Suppressor macrophage treated with lipopolysaccharide for 1 hour (primary cell): Measurements from ENCODE around the gene VAPA.
A peak's percentile ranks its signal among the peaks of the same experiment; 100 is the strongest.

Experiments used
- DNase-seq, 3 donors: peaks; one replicate each; pipeline ENCODE4 v3.0.0-alpha.2; 2020 to 2022

Gene VAPA

DNA sequence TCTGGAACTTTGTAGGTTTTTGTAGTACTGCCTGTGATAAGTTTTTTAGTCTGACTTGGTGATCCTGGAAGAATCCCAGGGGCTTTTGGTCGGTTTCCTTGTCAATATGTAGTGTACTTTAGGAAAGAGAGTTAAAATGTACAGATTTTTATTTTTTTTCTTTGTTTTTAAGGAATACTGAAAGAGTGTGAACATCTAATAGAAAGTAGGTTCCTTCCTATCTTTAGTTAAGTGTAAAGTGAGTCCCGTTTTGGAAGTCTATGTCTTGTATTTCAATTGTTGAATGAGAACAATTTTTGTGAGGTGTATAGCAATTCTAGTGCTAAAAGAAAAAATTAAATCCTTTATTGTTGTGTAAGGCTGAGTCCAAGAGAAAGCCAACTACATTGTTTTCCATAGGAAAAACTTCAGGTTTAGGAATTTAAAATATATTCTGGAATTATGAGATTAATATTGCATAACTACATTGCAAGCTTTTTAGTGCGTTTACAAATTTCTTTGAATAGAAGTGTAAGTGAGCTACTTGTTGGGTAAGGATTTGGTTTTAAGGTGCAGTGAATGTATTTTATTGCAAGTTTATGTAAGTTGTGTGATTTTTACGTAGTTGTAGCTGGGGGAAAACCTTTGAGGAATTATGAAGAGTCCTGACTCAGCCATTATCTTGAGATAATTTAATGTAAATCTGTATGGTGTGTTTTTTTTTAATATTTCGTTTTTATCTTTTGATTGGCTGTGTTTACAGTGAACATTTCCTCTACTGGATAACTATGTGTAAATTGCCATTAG, 1.7 kb downstream of the VAPA start:
- DNase-seq, result no peak

DNA sequence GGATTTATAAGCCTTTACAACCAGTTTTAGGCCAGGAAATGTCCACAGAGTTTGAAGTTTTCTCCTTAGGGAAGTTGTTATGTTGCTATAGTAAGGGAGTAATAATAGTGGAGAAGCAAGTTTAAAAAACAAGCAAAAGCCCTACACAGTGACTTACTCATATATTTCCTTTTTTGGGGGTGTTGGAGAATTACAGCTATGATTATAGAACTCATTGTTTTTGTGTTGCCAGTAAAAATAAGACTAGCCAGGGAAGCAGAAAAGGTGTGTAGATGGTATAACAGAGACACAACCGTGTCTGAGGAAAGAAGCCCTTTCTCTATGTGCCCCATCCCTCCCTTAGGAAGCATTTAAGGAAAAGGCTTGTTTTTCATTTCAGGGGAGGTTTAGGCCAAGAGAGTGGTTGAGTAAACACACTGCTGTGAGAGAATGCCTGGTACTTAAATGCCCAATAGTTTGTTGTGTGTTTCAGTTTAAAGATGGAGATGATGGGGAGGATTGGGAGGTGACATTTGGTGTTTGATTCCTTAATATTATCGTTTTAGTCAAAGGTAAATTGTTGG, 2.3 kb downstream of the VAPA start:
- DNase-seq, result peak in 2 of 3 donors; percentile 54 to 64

DNA sequence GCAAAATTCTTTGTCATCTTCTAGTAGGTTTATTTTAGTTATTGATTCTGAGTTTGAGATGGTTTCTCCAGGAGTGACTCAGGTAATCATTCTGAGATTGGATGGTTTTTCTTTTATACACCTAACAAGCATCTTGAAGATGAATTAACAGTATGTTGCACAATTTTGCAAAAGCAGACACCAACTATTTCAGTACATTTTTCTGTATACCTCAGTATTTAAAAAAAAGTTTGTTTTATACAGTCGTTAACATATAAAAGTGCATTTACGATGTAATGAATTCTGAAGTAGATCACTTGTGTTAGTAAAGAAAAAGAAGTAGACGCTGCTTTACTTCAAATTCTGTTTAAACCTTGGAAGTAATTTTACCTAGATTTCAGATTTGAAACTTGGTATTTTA, 3.0 kb downstream of the VAPA start:
- no peak for DNase-seq

DNA sequence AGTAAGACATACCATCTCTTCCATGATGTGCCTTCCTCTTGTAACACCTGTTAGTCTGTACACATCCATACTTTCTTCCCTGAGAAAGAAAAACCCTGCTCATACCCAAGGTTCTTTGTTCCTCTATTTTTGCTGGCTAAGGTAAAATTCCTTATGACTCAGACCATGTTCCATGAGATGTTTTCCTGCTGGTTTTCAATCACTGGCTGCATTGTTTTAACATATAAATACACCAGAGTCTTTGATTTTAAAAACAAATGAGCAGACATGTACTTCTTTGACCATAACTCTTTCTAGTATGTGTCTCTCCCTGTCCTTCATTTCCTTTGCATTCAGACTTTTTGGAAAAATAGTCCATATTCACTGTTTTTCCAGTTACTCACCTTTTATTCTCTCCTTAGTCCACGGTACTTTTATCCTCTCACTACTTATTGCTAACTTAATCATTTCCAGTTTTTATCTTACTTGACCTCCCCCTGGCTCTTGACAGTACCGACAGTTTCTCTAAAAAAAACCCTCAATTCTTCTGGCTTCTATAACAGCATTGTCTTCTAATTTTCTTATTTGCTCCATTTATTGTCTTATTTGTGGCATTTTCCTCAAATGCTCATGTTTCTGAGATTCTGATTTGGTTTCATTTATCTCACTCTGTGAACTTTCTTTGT, 4.3 kb downstream of the VAPA start:
- DNase-seq, result peak; percentile 26 to 49 (median 45)

DNA sequence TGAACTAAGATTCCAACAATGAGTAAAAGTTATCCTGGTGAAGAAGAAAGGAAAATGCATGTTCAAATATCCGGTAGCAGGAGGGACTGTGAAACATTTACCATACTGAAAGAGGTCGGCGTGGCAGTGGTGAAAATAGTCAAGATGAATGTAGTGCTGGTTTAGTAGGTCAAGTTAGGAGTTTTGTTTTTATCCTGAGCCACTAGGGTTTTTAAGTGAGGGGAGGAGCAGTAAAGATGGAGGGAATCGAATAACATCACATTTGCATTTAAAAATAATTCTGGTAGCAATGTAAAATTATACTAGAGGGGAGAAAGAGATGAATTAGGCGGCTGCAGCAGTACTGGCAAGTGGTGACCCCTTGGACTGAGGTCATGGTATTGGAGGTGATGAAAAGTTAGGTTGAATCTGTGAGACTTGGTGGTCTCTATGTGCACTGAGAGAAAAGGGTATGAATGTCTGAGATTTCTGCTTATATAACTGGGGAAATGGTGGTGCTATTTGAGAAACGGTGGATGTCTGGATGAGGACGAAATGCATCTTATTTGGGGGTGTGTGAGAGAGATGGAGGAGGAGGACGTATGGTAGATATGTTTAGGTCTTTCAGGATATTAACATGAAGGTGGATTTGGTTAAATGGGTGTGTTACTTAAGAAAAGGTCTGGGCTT, 5.9 kb downstream of the VAPA start:
- DNase-seq, result no peak

DNA sequence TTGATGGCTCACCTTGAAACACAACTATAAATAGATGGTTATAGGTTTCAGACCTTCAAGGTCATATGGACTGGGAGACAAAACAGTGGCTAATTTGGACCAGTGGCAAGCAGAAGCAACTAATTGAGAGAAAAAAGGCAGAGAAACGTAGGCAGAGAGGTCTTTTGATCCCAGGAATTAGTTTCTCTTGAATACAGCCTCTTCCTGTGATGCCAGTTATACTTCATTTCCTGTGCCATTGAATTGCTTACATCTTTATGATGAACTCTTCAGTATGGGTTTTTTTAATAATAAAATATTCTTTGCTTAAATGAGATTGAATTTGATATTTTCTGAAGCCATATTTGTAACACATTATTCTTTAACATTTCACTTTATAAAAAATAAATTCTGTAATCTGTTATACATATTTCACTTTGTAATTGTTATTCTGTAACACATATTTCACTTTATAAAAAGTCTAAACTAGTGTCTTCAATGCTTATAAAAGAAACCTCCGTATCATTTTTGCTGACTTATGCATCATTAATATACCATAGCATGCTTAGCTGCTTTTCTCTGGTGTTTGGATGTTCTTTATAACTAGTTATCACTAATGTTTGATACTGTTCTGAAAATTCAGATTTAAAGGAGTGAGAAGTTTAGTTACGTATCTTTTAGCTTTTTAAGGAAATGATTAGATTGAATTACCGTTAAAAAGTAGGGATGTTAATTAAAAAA, 8.9 kb downstream of the VAPA start:
- DNase-seq, result no peak

DNA sequence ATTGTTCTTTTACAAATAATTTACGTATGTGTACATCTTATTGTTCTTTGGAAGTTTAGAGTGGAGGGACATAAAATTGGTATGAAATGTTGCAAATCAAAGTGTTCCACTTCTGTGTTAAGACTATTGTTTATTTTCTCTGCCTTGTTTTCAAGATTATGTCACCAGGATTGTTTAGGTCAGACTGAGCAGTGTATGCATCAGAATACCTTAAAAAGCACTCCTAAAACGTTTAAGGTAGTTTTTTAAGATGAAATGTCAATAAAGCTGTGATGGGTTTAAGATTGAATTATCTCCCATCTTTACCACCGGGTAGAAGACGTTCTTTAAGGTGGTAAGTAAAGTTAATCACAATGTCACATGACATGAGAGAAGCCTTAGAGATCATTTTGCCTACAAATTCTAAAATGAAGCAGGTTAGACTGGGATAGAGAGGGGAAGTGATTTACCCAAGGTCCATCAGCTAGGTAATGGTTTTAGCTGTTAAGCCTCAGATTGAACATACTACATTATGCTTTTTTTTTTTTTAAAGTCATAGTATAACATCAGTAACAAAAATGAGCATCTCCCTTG, 10.6 kb downstream of the VAPA start:
- no peak for DNase-seq

DNA sequence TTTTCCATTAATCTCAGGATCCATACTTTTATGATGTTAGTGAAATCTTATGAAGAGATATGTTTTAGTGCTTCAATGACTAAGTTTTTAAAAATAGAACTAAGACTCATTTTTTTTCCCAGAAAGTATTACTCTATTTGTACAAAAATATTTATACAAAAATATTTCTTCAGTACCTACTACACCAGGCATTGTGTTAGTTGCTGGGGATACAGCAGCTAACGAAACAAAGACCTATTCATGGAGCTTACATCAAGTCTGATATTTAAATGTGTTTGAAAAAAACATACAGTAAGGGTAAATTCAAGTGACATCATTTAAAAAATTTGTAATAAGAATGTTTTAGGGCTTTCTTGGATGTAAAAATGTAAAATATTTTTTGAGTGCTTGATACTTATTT, 11.6 kb downstream of the VAPA start:
- DNase-seq, result no peak

- DNase-seq, result no peak
Observed at GRCh38 chr18:9925795-9926194, 12.0 kb downstream of the VAPA start.

- no peak for DNase-seq
Observed at GRCh38 chr18:9926223-9926894, 12.5 kb downstream of the VAPA start.

GRCh38 chr18:9926977-9927376, 13.2 kb downstream of the VAPA start:
- DNase-seq, result no peak

DNA sequence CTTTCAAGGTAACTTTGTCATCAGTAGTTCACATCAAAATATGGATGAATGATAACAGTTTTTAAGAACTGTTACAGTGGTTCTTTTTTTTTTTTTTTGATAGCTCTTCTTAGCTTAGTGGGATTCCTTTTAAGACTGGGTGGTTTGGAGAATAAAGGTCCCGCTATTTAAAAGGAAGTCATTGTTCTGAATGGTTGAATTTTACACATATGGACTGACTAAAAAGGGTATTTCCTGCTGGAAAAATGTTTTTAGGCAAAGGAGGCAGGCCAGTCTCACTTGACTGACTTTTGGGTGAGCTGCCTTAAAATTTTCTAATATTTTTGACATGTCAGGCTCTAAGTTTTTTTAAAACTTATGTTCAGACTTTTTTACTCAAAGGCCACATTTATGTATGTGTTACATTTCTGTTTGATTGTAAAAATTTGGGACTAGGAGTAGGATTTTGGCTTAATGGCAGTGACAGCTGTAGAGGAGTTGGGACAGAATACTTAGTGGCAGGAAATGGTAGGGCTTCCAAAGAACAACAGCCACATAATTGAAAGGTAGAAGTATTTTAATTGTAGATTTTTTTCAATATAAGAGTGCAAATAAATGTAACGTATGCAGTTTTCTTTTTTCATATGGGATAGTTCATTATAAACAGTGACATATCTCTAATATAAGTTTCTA, 13.7 kb downstream of the VAPA start:
- DNase-seq, result peak in 1 of 3 donors; percentile 35

GRCh38 chr18:9928646-9929259, 14.9 kb downstream of the VAPA start:
- DNase-seq, result no peak

DNA sequence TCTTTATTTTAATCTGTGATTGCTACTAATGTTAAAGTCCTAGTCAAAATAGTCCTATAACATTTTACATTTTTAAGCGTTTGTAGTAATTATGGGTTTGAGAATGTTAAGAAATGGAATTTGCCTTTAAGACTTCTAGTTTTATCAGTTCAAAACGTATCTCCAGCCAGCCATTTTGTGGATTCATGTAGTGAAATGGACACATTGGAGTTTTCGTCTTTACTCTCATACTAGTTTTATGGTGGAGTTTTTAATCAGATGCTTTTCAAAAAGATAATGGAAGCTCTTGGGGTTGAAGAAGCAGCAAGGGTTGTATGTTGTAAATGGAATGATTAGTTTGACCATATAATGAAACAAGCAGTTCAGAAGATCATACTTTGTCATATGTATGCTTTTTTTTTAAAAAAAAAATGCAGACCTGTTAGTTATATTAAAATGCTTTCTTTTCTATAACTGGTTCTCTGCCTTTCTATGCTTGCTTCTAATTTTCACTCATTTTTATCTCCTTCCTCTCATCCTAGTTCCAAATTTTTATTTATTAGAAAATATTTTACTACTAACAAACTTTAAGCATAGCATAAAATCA, 16.6 kb downstream of the VAPA start:
- no peak for DNase-seq

- no peak for DNase-seq
Observed at GRCh38 chr18:9931146-9931545, 17.3 kb downstream of the VAPA start.

GRCh38 chr18:9931678-9932077, 17.9 kb downstream of the VAPA start:
- no peak for DNase-seq

- DNase-seq, result no peak
Observed at GRCh38 chr18:9933865-9934264, 20.0 kb downstream of the VAPA start.

- no peak for DNase-seq
Observed at GRCh38 chr18:9934274-9934673, 20.5 kb downstream of the VAPA start.

- DNase-seq, result no peak
Observed at GRCh38 chr18:9941103-9941502, 27.3 kb downstream of the VAPA start.

DNA sequence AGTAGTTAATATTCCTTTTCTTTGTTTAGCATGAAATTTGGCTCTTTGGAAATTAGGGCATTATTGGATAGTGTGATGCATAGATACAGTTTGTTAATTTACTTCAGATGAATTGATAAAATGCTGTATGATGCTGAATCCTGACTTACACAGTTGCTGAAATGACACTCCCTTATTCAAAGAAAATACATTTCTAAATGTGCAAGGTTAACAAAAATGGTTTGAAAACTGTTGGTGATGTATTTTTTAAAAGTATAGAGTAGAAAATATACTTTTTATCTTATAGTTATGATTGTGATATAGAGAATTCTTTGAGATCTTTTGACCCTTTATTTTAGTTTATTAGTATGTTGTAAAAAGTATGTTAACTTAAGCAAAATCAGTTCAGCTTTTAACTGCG, 27.8 kb downstream of the VAPA start:
- no peak for DNase-seq

DNA sequence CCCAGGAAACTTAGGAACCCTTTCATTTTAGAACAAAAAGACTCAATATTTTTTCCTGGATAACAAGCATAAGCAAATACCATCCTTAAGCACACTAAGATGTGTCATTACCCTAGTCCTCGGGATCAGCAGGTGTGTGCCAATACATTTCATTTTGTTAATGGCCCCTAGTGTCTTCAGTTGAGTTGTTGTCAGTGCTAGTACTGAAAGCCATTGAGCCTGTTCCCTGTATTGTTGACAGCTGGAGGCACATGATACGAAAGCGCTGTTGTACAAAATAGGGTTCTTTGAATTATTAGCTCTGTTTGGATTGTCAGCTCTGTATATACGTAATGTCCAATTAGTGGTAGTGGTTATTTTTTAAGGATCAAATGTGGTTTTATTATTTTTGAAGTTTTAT, 29.5 kb downstream of the VAPA start:
- no peak for DNase-seq
